ENCODE data around the gene ART1.

DNA sequence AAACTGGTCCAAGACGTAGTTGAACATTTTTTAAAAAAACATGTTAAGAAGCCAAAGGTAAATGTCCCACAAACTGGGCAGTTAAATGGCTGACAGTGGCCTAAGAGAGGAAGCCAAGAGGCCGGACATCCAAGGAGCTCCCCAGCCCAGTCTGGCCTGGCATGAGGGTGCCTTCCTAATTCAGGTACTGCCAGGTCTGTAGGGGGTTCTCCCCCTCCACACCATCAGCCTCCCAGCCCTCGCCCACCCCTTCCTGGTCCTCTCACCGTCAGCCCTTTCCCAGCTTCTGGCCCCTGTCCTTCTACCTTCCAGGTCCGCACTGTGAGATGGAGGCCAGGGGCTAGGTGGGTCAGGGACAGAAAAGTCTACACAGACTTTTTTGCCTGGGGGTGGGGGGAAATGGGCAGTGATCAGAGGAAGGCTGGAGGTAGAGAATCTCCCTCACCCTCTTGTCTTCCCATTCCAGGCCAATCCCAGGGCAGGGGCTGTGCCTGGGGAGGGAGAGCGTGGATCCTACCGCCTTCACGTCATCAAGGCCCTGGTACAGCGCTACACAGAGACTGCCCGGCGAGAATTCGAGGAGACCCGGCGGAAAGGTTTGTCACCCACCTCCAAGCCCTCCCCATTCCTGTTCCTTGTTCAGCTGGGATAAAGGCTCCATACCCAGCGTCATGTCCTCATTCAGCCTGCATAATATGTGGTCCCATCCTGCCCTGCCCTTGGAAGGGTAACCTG lies 9.1 kb upstream of the ART1 start:
- TF ChIP-seq, protein P1, sequence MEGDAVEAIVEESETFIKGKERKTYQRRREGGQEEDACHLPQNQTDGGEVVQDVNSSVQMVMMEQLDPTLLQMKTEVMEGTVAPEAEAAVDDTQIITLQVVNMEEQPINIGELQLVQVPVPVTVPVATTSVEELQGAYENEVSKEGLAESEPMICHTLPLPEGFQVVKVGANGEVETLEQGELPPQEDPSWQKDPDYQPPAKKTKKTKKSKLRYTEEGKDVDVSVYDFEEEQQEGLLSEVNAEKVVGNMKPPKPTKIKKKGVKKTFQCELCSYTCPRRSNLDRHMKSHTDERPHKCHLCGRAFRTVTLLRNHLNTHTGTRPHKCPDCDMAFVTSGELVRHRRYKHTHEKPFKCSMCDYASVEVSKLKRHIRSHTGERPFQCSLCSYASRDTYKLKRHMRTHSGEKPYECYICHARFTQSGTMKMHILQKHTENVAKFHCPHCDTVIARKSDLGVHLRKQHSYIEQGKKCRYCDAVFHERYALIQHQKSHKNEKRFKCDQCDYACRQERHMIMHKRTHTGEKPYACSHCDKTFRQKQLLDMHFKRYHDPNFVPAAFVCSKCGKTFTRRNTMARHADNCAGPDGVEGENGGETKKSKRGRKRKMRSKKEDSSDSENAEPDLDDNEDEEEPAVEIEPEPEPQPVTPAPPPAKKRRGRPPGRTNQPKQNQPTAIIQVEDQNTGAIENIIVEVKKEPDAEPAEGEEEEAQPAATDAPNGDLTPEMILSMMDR (IDR thresholded peaks at IDR 0.05): no peak
- TF ChIP-seq EP300 (IDR thresholded peaks at IDR 0.05) (no peak), POLR2A (IDR thresholded peaks at IDR 0.05) (no peak)

Data from ovary (tissue), 3 donors.